A549 (cell line): Measurements from ENCODE around the gene PLD4. TPM values are rescaled to one million over a fixed set of nuclear protein-coding genes. Genes with fewer than 3 reads are reported as not detected.

Source experiments
- ATAC-seq, 2 experiments: fragments of 200-7000 bp in 1 of 2; fragments of >200 bp in 1 of 2; cut with Nextera tagmentation in 1 of 2; cut with Tn5 transposase in 1 of 2; 3 replicates each; pipeline versions ENCODE4 v1.8.0 to v1.9.1; 2018 to 2020; ENCODE audit warnings: mild to moderate bottlenecking in 1 of 2, moderate library complexity in 1 of 2
- CTCF ChIA-PET: fragments of 300-600 bp; sonication (Branson Sonifier 250); formaldehyde crosslinking; extraction: SDS; loops from one replicate; lab custom pipeline; 2021; ENCODE audit warnings: antibody characterized with exemption, inconsistent platforms; lab: Yijun Ruan, JAX
- POLR2A ChIA-PET: fragments of 350-600 bp; formaldehyde crosslinking; extraction: SDS; loops from one replicate; lab custom pipeline; 2021; ENCODE audit warnings: antibody characterized with exemption, inconsistent platforms; lab: Yijun Ruan, JAX
- DNase-seq, 2 experiments: peaks; one replicate each; pipeline versions ENCODE4 v3.0.0 to v3.0.0-alpha.2; 2011 to 2016; ENCODE audit warnings: low read depth in 1 of 2, low spot score in 1 of 2
- FAIRE-seq: peaks from 2 replicates; lab custom pipeline; 2011; peaks lifted over from hg19 to GRCh38; lab: Jason Lieb, UNC
- H3K27ac ChIP-seq, 2 experiments: fragments of >200 bp; sonication (Bioruptor Twin); formaldehyde crosslinking; 3 replicates each; pipeline ENCODE4 v1.5.1; 2016 to 2017
- H3K4me1 ChIP-seq: fragments of >200 bp; sonication (Bioruptor Twin); formaldehyde crosslinking; 3 replicates; pipeline ENCODE4 v1.6.1; 2016
- H3K4me2 ChIP-seq: fragments of >200 bp; sonication (Bioruptor Twin); formaldehyde crosslinking; 3 replicates; pipeline ENCODE4 v1.6.1; 2016
- H3K4me3 ChIP-seq: fragments of >200 bp; sonication (Bioruptor Twin); formaldehyde crosslinking; 3 replicates; pipeline ENCODE4 v1.5.1; 2016
- H3K9me3 ChIP-seq: fragments of >200 bp; sonication (Bioruptor Twin); formaldehyde crosslinking; 3 replicates; pipeline ENCODE4 v1.6.1; 2016
- ATOH8 ChIP-seq: fragments of 250-450 bp; sonication (Bioruptor Pico); IDR thresholded peaks from 2 replicates; pipeline ENCODE4 v1.5.0; 2020; ENCODE audit warnings: low read depth, mild to moderate bottlenecking, moderate library complexity
- BCL3 ChIP-seq: fragments of >200 bp; sonication (Bioruptor Twin); formaldehyde crosslinking; IDR thresholded peaks from 3 replicates; pipeline ENCODE4 v1.6.1; 2016
- BHLHE40 ChIP-seq: IDR thresholded peaks from 2 replicates; pipeline ENCODE4 v1.6.1; 2012; ENCODE audit warnings: low read depth, low read length, inconsistent platforms
- CHD2 ChIP-seq: fragments of 150-350 bp; IDR thresholded peaks from 2 replicates; pipeline ENCODE4 v1.6.1; 2014; ENCODE audit warnings: low read length; ENCODE audit not compliant: partially characterized antibody
- EHF ChIP-seq: fragments of 250-450 bp; sonication (Bioruptor Pico); IDR thresholded peaks from 2 replicates; pipeline ENCODE4 v1.5.0; 2020; ENCODE audit warnings: mild to moderate bottlenecking
- ELK1 ChIP-seq: fragments of 150-350 bp; IDR thresholded peaks from 2 replicates; pipeline ENCODE4 v1.6.1; 2014; ENCODE audit warnings: low read depth, mild to moderate bottlenecking, low read length
- EP300 ChIP-seq, 2 experiments: fragments of >200 bp; sonication (Bioruptor Twin); formaldehyde crosslinking; IDR thresholded peaks; 2 replicates in 1 of 2; 3 replicates in 1 of 2; pipeline ENCODE4 v1.6.1; 2016 to 2017
- FOSB ChIP-seq: fragments of 250-450 bp; sonication (Bioruptor Pico); IDR thresholded peaks from 2 replicates; pipeline ENCODE4 v1.5.0; 2020; ENCODE audit warnings: mild to moderate bottlenecking, moderate library complexity
- FOSL2 ChIP-seq, 2 experiments: fragments of 450-650 bp in 1 of 2; fragments of >200 bp in 1 of 2; sonication (Bioruptor Twin) in 1 of 2; formaldehyde crosslinking; IDR thresholded peaks; 2 replicates each; pipeline versions ENCODE4 v1.5.0 to v1.6.1; 2016 to 2020; ENCODE audit warnings: mild to moderate bottlenecking in 1 of 2, moderate library complexity in 1 of 2
- GATA3 ChIP-seq: IDR thresholded peaks from 2 replicates; pipeline ENCODE4 v1.6.1; 2012; ENCODE audit warnings: borderline replicate concordance
- HOXA7 ChIP-seq: fragments of 250-450 bp; sonication (Bioruptor Pico); IDR thresholded peaks from 2 replicates; pipeline ENCODE4 v1.5.0; 2020; ENCODE audit warnings: mild to moderate bottlenecking, moderate library complexity
- JUNB ChIP-seq: fragments of >200 bp; sonication (Bioruptor Twin); formaldehyde crosslinking; IDR thresholded peaks from 2 replicates; pipeline ENCODE4 v1.6.1; 2016
- KDM1A ChIP-seq: fragments of 200-600 bp; sonication (generic); IDR thresholded peaks from 2 replicates; pipeline ENCODE4 v1.6.1; 2016; ENCODE audit warnings: low read depth, mild to moderate bottlenecking
- MAFK ChIP-seq: fragments of 450-650 bp; IDR thresholded peaks from 2 replicates; pipeline ENCODE4 v1.6.1; 2014; ENCODE audit not compliant: partially characterized antibody
- MYC ChIP-seq: IDR thresholded peaks from 2 replicates; pipeline ENCODE4 v1.6.1; 2012; ENCODE audit warnings: mild to moderate bottlenecking, inconsistent platforms, low read length, improper control_type of control experiment, borderline replicate concordance
- PBX3 ChIP-seq: IDR thresholded peaks from 2 replicates; pipeline ENCODE4 v1.6.1; 2012
- PHF8 ChIP-seq: fragments of 200-600 bp; sonication (generic); IDR thresholded peaks from 2 replicates; pipeline ENCODE4 v1.6.1; 2016; ENCODE audit warnings: low read depth, mild to moderate bottlenecking, antibody characterized with exemption, moderate library complexity, borderline replicate concordance
- POLR2A ChIP-seq: IDR thresholded peaks from 2 replicates; pipeline ENCODE4 v1.6.1; 2012; ENCODE audit warnings: mild to moderate bottlenecking, low read length
- POLR2AphosphoS2 ChIP-seq: conservative IDR thresholded peaks from 2 replicates; pipeline ENCODE4 v1.6.1; 2012; ENCODE audit warnings: low read length, improper control_type of control experiment, inconsistent platforms
- RNF2 ChIP-seq: fragments of 200-600 bp; sonication (generic); IDR thresholded peaks from 2 replicates; pipeline ENCODE4 v1.6.1; 2016; ENCODE audit warnings: low read depth, mild to moderate bottlenecking, antibody characterized with exemption, moderate library complexity, borderline replicate concordance
- TP53 ChIP-seq: fragments of 250-450 bp; sonication (Bioruptor Pico); IDR thresholded peaks from 2 replicates; pipeline ENCODE4 v1.5.0; 2021; ENCODE audit warnings: mild to moderate bottlenecking, moderate library complexity
- WGBS: methylation state at CpG from one replicate; pipeline ENCODE4 v1.1.6; 2017; ENCODE audit errors: missing lambda C conversion rate; 5-methylcytosine and 5-hydroxymethylcytosine counted together
- polyA plus RNA-seq, 4 experiments: library from polyadenylated mRNA; depleted of rRNA in 3 of 4; stranded (reverse); fragments of >200 nt; fragmentation: RNase III in 1 of 4; extraction: RNeasy Plus Mini Kit Qiagen cat#74134 plus additional on column Dnase treatment in 1 of 4; gene quantifications; 2 replicates in 3 of 4; 3 replicates in 1 of 4; pipeline ENCODE4 v1.2.3, GENCODE V29; 2011 to 2017

PLD4 gene
- polyA plus RNA-seq, 2 of the 4 experiments (the other 2 are of a cell fraction) = 0.01 TPM

- ChIA-PET CTCF (interaction anchor here (1.0 to 1.9 kb wide), 4 partner anchors 15 to 90 kb away, joined by 4 to 12 read pairs (median 8); no protein-coding TSS in a partner anchor), POLR2A (no interaction called here)
- H3K4me1 ChIP-seq = peaks cover 7% of the 10 kb centered on the region; the same call in 2 of the 3 replicates
- FAIRE-seq (no peak), ATAC-seq (no peak), DNase-seq (no peak)
- TF ChIP-seq ATOH8 = no peak
- TF ChIP-seq KDM1A = no peak
- TF ChIP-seq FOSB (CRISPR knock-in tag) = no peak
- TF ChIP-seq BCL3 = no peak
- TF ChIP-seq EHF (CRISPR knock-in tag) = no peak
- TF ChIP-seq CHD2 = no peak
- TF ChIP-seq RNF2 = no peak
- no peak for TF ChIP-seq JUNB
- TF ChIP-seq GATA3 = no peak
- TF ChIP-seq POLR2AphosphoS2 = no peak
- no peak for TF ChIP-seq PHF8
- H3K27ac ChIP-seq = no peak overlapping the region
- WGBS = 96% methylated on average over 13 of the region's 13 CpGs
- no peak overlapping the region for H3K4me2 ChIP-seq
- no peaks in the 10 kb centered on the region for H3K9me3 ChIP-seq
- H3K4me3 ChIP-seq = no peak overlapping the region
Observed at GRCh38 chr14:104954746-104955395, 30.2 kb downstream of the PLD4 start.

GRCh38 chr14:104955396-104955770 lies 30.7 kb downstream of the PLD4 start:
- no peak for FAIRE-seq
- 100% methylated on average over 3 of the region's 3 CpGs for WGBS

More at GRCh38 chr14:104955396-104955770, 30.7 kb downstream of the PLD4 start:
- TF ChIP-seq MYC (no peak), PBX3 (no peak), HOXA7 (no peak), ELK1 (no peak), EP300 (IDR thresholded peaks at IDR 0.05) (no peak), BHLHE40 (no peak), GATA3 (no peak), FOSL2 (IDR thresholded peaks at IDR 0.05) (no peak), FOSL2 (CRISPR knock-in tag; IDR thresholded peaks at IDR 0.05) (no peak), TP53 (CRISPR knock-in tag) (no peak), MAFK (no peak), POLR2A (no peak)
- H3K4me2 ChIP-seq = no peak overlapping the region
- POLR2A ChIA-PET = no interaction called here
- H3K9me3 ChIP-seq = no peaks in the 10 kb centered on the region
- no peak overlapping the region for H3K4me3 ChIP-seq
- H3K27ac ChIP-seq = no peak overlapping the region
- ATAC-seq = no peak
- CTCF ChIA-PET = interaction anchor here (0.9 to 1.9 kb wide), 5 partner anchors 11 to 90 kb away, joined by 3 to 12 read pairs (median 6); no protein-coding TSS in a partner anchor
- no peak for DNase-seq
- peaks cover 7% of the 10 kb centered on the region; the same call in 2 of the 3 replicates for H3K4me1 ChIP-seq
